Stimulated activated CD8-positive, alpha-beta memory T cell treated with anti-CD3 and anti-CD28 coated beads, Interleukin-12 subunit alpha, Interleukin-12 subunit beta, amount 100 ng/mL, for 24 hours (primary cell): ENCODE measurements around the gene CYP46A1.

Experiments
- DNase-seq: peaks from one replicate; pipeline ENCODE4 v3.0.0-alpha.2; 2020; ENCODE audit errors: extremely low read depth

Gene CYP46A1

DNA sequence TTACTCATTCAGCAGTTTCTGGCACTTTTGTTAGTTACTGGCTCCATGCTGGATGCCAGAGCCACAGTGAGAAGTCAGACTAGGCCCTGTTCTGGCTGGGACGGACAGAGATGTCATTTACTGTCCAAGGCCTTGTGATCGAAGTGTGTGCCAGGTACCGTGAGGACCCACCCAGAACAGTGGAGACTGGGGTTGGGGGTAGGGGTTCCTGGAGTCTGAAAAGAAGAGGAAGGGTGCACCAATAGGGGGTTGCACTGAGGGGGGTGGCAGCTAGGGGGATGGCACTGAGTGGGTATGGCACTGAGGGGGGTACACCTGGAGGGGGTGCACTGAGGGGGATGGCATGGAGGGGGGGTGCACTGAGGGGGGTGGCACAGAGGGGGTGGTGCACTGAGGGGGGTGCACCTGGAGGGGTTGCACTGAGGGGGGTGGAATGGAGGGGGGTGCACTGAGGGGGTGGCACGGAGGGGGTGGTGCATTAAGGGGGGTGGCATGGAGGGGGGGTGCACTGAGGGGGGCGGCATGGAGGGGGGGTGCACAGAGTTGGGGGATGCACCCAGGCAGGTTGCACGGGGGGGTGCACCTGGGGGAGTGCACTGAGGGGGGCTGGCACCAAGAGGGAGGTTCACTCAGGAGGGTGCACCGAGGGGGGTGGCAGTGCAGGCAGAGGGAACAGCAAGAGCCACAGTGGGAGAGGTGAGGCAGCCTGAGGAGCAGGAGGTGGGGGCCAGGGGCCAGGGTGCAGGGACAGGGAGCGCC is 10.6 kb upstream of the CYP46A1 start:
- no peak for DNase-seq

DNA sequence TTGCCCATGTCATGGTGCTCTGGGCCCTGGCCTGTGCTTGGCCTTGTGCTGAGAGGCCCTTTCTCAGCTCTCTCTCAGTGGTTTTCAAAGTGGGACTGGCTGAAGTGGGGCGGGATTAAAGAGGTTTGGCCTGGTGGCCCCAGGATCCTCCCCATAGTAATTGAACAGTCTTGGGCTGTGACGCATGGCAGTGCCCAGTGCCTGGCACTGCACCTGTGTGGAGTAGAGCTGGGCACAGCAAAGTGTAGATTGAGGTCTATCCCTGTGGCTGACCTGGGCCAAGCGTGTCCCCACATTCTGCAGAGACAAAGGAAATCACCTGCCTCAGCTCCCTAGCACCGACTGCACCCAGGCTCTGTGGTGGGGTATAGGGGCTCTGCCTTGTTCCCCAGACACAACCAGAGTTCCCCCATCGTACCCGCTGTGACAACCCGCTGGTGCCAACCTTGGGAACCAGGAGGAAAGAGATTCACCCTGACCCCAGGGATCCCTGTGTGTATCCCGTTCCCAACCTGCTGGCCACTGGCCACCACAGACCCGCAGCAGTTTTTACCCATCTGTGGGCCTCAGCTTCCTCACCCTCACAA is 9.9 kb upstream of the CYP46A1 start:
- no peak for DNase-seq

DNA sequence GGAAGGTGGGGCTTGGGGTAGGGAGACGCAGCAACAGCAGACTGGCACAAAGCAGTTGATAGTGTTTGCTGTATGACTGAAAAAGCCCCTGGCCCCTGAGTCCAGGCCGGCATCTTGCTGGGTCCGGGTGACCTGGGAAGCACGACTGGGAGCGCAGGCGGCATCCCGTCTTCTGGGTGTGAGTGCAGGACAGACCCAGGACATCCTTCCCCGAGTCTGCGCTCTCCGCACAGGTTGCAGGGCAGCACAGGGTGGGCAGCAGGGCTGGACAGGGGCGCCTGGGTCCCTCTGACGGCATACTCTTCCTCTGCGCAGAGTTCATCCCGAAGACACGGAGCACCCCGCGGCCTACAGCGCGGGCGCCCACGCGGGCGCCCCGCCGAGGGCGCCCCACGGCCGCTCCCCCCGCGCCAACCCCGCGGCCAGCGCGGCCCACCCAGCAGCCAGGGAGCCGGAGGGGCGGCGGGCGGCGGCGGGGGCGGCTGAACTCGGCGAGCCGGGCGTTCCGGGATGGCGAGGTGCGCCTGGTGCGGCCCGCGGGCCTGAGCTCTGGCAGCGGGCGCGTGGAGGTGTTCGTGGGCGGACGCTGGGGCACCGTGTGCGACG is 9.2 kb upstream of the CYP46A1 start:
- no peak for DNase-seq

DNA sequence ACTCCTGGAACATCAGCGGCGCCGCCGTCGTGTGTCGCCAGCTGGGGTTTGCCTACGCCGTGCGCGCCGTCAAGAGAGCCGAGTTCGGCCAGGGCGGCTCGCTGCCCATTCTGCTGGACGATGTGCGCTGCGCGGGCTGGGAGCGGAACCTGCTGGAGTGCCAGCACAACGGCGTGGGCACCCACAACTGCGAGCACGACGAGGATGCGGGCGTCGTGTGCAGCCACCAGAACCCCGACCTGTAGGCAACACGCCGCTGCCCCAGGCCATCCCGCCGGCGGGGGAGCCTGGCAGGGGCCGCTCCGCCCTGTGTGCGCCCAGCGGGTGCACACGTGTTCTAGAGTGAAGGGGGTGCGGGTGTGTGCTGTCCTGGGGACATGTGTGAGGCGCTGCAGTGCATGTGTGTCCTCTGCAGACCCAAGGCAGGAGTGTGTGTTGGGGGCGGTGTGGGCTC is 8.7 kb upstream of the CYP46A1 start:
- DNase-seq: no peak

DNA sequence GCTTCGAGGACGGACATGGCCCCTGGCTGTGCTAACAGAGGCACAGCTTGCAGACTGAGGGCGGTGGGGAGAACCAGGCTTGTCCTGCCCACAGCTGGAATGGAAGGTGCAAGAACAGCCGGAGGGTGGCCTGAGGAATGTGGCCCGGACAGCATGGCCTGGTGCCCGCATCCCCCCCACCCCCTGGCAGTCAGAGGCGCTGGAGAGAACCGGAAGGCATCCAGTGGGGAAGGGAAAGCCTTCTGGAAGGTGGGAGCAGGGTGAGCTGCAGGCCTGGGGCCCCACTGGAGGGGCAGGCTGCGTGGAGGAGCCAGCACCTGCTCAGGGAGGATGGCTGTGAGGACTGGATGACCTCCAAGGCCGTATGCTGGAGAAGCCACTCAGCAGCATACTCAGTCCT is 8.1 kb upstream of the CYP46A1 start:
- DNase-seq: no peak

DNA sequence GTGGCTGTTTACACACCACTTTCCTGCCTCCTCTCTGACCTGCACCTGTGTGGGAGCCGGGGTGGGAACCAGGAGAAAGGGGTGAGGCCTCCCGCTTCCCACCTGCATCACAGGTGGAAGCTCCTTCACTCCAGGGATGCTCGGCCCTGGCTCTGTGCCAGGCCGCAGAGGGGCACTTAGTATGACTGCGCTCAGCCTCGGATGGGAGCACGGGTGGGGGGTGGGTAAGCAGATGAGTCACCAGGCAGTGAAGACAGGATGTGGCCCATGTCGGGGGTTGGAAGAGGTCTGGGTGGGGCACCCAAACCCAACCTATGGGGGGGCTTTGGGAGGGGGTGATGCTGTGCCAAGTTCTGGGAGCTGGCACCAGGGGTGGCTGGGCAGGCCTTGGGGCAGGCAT is 7.4 kb upstream of the CYP46A1 start:
- no peak for DNase-seq

DNA sequence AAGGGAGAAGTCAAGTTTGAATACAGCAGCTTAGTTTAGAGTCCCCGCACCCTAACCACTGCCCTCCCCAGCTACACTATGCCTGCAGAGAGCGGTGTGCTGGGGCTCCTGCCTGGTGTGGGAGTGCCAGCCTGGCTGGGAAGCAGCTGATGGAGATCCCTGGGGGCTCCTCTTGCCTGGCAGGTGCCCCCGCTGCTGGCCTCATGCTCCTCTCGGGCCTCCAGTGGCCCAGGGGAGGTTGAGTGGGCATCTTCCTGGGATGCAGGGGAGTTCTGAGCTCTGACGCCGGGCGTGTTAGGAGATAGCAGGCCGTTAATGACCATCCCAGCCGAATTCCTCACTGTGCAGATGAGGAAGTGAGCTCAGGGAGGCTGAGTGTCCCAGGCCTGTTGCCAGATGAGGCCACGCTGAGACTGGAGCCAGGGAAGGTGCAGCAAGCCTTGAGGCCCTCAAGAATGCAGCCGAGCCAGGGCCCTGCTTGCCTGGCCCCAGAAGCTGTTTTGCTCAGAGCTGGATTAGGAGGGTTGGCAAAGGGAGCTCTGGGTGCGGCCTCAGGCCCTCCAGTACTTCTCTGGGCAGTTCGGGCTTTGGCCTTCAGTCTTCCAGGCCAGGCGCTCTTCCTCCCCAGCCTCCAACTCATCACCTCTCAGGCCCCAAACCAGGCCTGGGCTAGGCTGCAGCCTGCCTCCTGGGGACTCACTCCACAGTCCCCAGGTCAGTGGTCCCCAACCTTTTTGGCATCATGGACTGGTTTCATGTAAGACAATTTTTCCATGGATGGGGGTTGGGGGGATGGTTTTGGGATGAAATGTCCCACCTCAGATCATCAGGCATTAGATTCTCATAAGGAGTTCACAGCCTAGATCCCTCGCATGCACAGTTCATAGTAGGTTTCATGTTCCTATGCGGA is 6.6 kb upstream of the CYP46A1 start:
- DNase-seq: no peak

DNA sequence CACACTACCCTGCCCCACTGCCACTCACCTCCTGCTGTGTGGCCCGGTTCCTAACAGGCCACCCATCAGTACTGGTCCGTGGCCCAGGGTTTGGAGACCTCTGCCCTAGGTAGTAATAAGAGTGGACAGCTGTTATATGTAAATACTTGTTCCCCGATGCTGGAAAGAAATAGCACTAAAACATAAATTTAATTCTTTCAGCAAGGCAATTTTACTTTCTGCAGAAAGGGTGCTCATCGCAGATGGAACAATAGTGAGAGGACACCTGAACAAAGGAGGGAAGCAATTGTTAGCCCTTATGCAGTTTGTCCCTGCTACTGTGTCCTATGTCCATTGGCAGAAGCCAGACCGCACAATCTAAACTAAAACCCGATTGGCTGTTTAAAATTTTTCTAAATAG is 5.9 kb upstream of the CYP46A1 start:
- DNase-seq: no peak

DNA sequence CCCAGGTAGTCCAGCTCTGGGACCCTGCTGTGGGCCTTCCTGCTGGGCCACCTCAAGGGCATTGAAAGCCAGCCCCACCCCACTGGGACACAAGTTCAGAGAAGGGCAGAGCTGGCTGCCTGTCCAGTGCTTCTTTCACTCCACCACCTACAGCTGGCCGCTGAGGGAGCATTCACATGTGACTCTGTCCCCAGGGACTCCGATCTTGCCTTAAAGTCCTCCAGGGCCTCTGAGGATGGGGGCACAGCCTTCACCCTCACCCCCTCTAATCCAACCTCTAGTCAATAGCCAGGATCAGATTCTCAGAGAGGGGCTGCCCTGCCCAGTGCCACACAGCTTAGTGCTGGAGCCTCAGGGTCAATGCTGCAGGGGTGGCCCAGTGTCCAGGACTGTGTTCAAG is 5.0 kb upstream of the CYP46A1 start:
- no peak for DNase-seq

DNA sequence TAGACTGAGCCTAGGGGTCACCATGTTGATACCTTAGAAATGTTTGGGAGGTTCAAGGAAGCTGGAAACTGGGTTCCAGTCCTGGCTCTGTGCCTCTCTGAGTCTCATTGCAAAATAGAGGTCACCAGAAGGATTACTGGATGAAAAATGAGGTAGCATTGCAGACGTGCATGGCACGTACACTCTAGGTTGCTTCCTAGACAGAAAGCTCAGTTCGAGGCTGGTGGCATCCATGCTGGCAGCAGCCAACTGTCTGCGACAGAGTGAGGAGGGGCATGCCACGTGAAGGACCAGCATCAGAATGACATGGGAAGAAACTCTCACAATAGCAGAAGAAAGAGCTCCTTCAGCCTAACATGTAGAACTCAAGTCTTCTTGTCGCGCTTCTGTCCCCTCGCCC is 4.6 kb upstream of the CYP46A1 start:
- DNase-seq: no peak

DNA sequence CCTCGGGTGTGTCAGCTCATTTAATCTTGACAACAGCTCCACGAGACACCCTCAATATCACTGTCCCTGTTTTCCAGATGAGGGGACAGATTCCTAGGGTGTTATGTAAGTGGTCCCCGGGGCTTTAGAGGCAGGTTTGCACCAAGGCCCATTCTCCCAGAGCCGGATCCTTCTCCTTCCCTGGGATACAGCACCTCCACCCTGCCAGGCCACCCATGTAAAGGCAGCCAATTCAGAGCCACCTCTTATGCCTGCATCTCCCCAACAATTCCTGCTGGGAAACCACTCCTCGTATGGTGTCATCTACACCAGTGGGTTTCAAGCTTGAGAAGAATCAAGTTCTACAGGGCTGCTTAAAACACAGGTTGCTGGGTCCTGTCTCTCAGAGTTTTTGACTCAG is 4.1 kb upstream of the CYP46A1 start:
- no peak for DNase-seq

DNA sequence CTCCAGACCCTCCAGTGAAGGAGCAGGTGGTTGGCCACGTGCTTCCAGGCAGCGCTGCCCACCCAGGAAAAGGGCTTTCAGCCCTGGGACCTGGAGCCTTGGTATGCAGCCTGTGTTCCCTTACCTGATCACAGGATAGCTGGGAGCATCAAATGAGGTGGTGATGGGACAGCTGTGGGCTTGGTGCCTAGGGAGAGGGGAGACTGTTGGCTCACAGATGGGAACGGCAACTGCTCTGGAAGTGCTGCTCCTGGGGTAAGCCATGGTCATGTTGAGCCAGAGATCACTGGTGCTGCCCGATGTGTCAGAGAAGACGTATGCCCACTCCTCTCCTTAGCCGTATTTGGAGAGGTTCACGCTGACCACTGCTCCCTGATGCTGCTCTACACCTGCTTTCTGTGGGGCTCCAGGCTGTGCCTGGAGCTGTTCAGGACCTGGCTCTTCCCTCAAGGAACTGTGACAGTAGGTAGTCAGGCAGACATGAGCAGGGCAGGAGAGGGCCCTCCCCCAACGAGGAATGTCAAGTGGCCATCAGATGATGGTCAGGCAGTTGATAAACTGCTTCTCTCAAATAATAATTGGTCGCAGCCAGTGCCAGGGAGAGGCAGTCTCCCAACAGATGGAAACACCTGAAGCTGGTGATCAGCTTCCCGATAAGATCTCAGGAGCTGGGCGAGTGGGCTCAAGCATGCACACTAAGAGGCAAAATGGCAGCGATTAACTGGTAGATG is 2.8 kb upstream of the CYP46A1 start:
- no peak for DNase-seq

DNA sequence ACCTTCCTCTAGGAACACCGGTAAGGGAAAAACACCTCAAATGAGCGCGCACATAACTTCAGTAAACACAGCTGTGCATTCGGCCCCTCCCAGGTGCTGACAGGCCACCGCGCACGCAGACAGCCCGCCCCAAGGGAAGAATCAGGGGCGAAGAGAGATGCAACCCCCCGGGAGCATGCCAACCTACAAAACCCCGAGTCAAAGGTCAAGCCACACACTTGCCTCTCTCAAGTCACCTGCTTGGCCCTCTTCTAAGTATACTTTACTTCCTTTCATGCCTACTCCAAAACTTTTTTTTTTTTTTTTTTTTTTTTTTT is 2.3 kb upstream of the CYP46A1 start:
- no peak for DNase-seq

DNA sequence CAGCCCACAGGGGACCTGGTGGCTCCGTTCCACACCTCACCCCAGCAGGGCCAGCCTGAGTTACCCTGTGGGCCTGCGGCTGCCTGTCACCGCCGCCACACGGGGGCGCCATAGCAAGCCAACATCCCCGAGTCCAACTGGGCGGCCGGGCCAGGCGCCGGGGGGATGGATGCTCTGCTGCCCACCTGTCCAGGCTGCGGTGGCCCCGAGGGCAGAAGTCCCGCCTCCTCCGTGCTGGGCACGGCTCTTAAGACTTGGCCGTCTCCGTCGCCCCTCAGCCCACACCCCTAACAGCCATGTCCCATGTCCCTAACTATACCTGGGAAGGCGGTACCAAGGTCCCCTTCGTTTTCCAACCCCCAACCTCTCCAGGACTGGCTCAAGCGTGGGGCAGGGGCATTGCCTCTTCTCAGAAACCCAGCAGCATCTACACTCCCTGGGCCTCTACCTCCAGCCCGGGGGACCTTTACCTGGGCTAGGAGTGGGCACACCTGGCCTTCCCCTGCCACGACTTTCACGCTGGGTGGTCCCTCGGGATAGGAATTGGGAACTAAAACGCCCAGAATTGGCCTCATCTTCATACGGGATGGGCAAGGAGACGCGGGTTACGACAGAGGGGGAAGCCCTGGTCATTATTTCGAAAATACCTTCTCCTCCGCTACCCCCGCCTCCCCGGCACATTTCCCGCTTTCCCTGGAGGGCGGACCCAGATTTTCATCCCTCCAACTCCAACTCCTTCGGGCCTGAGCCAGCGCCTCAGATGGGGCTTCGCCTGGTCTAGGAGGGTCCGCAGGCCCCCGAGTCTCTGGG is 1.1 kb upstream of the CYP46A1 start:
- DNase-seq: peak; percentile 54

DNA sequence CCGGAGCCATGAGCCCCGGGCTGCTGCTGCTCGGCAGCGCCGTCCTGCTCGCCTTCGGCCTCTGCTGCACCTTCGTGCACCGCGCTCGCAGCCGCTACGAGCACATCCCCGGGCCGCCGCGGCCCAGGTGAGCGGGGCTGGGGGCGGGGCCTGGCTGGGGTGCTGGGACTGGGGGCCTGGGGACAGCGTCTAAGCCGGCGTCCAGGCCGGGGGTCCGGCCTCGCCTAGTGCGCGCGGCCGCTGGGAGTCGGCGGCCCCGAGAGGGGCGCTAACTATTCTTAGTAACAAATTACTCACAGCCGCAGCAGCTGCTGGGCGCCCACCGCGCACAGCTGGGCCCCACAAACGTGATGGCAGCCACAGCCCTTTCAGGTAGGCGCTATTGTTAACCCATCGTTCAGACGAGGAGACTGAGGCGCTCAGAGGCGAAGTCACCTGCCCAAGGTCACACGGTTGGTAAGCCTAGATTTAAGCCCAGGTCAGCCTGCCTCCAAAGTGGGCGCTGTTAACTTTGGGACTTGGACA is 374 bp downstream of the CYP46A1 start:
- no peak for DNase-seq

DNA sequence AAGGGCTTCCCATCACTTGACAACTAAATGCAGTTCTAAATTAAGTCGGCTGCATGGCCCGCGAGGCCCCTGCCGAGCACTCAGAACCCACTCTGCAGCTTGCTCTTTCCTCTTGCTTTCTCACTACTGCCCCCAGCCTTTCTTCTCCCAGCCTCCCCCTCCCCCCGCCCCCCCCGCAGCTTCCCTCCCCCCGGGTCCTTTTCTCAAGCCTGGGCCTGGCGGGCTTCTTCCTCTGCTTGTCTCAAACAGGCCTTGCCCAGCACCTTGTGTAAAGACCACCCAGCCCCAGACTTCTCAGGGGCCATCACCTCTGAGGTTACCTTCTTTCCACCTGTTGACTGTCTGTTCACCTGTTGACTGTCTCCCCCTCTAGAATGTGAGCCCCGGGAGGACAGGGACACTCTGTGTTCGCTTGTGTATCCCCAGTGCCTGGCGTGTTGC is 1.1 kb downstream of the CYP46A1 start:
- DNase-seq: no peak

DNA sequence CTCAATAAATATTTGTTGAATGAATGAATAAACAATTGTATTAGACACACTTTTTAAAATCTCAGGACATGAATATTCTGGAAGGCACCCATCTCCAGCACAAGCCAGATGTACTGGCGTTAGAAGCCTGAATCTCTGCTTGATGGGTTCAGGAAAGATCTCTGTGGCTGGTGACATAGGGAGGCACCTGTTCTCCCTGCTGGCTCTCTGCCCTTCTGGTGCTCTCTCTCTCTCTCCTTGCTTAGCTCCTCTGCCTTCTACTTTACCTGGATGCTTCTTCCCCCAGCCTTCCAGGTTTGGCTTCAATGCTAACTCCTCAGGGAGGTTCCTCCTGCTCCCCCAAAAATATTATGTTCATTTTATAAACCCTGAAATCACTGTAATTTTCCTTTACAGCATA is 1.5 kb downstream of the CYP46A1 start:
- DNase-seq: no peak

DNA sequence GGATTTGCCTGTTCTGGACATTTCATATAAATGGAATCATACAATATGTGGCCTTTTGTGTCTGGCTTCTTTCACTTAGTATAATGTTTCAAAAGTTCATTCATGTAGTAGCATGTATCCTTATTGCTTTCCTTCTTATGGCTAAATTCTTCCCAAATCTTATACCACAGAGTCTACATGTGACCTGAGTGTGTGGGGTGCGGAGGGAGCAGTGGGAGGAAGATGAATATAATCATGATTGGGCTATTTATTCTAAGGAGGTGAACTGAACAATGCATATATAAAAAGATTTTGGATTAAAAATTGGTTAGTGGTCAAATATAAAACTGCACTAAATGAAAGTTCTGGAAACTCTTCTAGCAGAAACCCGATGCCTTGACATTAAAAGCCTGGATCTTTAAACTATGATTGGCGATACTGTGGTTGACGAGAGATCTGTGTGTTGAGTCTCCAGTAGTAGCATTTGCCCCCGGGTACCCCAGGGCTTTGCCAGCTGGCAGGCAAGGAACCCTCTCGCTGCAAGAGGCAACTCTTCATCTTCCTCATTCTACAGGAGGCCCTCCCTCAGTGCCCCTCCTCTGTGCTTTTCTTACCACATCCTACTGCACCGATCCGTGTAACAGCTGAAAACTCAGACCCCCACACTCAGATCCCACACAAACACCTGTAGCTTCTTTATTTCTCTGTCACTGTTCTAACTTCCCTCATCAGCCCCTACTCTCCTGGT is 2.6 kb downstream of the CYP46A1 start:
- no peak for DNase-seq

DNA sequence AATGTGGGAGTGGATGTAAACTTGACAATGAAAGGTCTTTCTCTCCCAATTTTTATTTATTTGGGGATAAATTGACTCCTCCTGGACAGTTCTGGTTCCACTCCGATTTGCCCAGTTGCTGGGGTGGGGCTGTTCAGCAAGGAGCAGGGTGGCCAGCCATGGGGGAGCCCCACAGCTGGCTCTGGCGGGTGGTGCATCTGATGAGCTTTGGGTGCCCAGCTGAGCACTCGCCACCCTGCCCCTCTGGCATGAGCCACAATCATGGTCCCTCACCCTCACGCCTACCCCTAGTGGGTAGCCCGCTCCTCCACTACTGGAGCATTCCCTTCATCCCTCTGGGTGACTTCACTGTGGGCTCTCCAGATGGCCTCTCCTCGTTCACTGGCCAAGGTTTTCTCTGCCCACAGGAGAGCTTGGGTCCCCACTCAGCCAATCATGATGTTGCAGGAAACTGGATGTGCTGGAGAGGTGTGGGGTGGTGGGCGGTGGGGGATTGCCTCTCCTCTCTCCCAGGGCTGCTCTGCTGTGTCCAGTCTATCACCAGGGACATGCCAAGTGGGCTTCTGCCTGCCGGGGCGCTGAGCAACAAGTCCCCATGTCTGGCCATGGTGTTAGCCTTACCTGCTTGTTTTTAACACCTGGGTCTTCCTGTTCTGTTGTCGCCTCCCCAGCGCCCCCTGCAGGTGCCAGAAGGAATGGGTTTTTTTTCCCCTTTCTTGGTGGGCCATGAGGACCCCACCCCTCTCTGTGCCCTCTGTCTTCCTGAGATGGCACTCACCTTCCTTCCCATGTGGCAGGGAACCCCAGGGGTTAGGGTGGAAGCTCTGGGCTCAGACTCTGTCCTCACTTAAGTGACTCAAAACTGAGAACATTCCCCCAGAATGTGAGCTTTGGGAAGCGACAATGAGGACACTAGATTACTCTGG is 3.4 kb downstream of the CYP46A1 start:
- no peak for DNase-seq
